K562 (cell line): ENCODE data around the gene ASIC3. TPM values are rescaled to one million over a fixed set of nuclear protein-coding genes. Genes with fewer than 3 reads are reported as not detected.
A peak's percentile ranks its signal among the peaks of the same experiment; 100 is the strongest.

Source experiments
- CBX2 ChIP-seq: fragments of 200-600 bp; sonication (generic); IDR thresholded peaks from one replicate; pipeline ENCODE4 v1.6.1; 2012; ENCODE audit warnings: mild to moderate bottlenecking, low read length, inconsistent platforms; ENCODE audit not compliant: insufficient read depth, poor library complexity, severe bottlenecking
- MCM2 ChIP-seq: fragments of 450-650 bp; IDR thresholded peaks from 2 replicates; pipeline ENCODE4 v1.6.1; 2017; ENCODE audit warnings: low read depth, mild to moderate bottlenecking
- MIER1 ChIP-seq: fragments of 450-650 bp; IDR thresholded peaks from 2 replicates; pipeline ENCODE4 v1.6.1; 2016; ENCODE audit warnings: antibody characterized with exemption, mild to moderate bottlenecking, low read depth
- PTBP1 ChIP-seq: fragments of 200-400 bp; formaldehyde crosslinking; IDR thresholded peaks from 2 replicates; pipeline ENCODE4 v1.6.1; 2017; ENCODE audit warnings: low read depth, low read length
- RBM14 ChIP-seq: fragments of 200-400 bp; formaldehyde crosslinking; IDR thresholded peaks from 2 replicates; pipeline ENCODE4 v1.6.1; 2018; ENCODE audit warnings: low read depth, mild to moderate bottlenecking, low read length, moderate library complexity, borderline replicate concordance; ENCODE audit not compliant: insufficient read depth
- polyA plus RNA-seq, 8 experiments: library from polyadenylated mRNA; depleted of rRNA in 4 of 8; stranded (reverse) in 5 of 8; unstranded in 3 of 8; fragments of >200 nt; fragmentation: Nextera tagmentation in 2 of 8; fragmentation: Illumina TruSeq in 1 of 8; extraction: Ambion mirVana in 2 of 8; extraction: Trizol in 1 of 8; gene quantifications; 2 replicates each; pipeline versions ENCODE4 v1.2.1 to v1.2.3, GENCODE V29; 2011 to 2014; ENCODE audit warnings: inconsistent platforms in 1 of 8, missing spikeins in 1 of 8
- total RNA-seq, 7 experiments: library from RNA; depleted of rRNA in 6 of 7; stranded (reverse); fragments of >200 nt in 6 of 7; fragmentation: Illumina TruSeq in 2 of 7; extraction: Trizol in 2 of 7; gene quantifications; 2 replicates each; pipeline versions ENCODE4 v1.2.1 to v1.2.3, GENCODE V29; 2011 to 2021; ENCODE audit warnings: low replicate concordance in 1 of 7
- TF ChIP-seq, protein P1 (sequence below): sonication (generic); formaldehyde crosslinking; IDR thresholded peaks from 2 replicates; pipeline ENCODE4 v1.8.0; 2023; ENCODE audit warnings: missing genetic modification reagents, mild to moderate bottlenecking, borderline replicate concordance
- TF ChIP-seq, protein P2 (sequence below): fragments of 450-650 bp; IDR thresholded peaks from 2 replicates; pipeline ENCODE4 v1.6.1; 2016; ENCODE audit warnings: antibody characterized with exemption
- TF ChIP-seq, protein P3 (sequence below), 2 experiments: fragments of 450-650 bp in 1 of 2; sonication (generic) in 1 of 2; formaldehyde crosslinking; conservative IDR thresholded peaks; 2 replicates each; pipeline versions ENCODE4 v1.4.0 to v1.8.1; 2020 to 2022; ENCODE audit warnings: mild to moderate bottlenecking in 1 of 2, missing genetic modification reagents in 1 of 2
- TF ChIP-seq, protein P4 (sequence below): sonication (generic); formaldehyde crosslinking; IDR thresholded peaks from 2 replicates; pipeline ENCODE4 v1.9.0; 2022; ENCODE audit warnings: mild to moderate bottlenecking, missing genetic modification reagents

The ASIC3 gene
- total and polyA plus RNA-seq, 9 of the 15 experiments (the other 6 are each of a cell fraction or from before 2014, with no cell fraction given), result 0.11 to 5.0 (median 0.87) TPM

DNA sequence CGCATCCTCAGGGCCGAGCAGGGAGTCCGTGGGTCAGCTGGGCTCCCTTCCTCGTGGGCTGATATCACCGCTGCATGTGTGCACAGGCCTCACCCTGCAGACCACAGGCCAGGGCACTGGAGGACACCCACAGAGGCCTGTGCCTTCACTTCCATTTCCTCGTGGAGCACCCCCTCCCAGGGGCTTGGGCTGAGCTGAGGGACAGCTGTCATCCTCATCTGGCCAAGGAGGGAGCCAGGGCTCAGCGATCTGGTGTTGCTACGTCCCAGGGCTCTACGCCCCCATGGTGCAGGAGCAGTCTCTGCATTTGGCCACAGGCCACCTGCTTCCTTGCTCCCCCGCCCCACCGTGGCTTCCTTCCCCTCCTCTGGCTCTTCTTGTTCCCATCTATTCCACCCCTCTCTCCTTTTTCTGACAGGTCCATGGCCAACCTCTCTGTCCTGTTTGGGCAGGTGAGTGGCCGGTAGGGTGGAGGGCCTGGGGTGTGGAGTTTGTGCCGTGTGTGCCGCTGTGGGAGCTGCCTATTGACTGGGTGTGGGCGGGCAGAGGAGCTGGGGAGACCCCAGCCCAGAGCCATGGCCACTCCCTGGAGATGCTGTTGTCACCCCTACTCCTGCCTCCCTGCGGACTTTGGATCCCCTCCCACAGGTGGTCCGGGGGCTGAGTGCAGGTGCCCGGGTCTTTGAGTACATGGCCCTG lies 8.3 kb upstream of the ASIC3 start (continued):
- TF ChIP-seq, protein P1, sequence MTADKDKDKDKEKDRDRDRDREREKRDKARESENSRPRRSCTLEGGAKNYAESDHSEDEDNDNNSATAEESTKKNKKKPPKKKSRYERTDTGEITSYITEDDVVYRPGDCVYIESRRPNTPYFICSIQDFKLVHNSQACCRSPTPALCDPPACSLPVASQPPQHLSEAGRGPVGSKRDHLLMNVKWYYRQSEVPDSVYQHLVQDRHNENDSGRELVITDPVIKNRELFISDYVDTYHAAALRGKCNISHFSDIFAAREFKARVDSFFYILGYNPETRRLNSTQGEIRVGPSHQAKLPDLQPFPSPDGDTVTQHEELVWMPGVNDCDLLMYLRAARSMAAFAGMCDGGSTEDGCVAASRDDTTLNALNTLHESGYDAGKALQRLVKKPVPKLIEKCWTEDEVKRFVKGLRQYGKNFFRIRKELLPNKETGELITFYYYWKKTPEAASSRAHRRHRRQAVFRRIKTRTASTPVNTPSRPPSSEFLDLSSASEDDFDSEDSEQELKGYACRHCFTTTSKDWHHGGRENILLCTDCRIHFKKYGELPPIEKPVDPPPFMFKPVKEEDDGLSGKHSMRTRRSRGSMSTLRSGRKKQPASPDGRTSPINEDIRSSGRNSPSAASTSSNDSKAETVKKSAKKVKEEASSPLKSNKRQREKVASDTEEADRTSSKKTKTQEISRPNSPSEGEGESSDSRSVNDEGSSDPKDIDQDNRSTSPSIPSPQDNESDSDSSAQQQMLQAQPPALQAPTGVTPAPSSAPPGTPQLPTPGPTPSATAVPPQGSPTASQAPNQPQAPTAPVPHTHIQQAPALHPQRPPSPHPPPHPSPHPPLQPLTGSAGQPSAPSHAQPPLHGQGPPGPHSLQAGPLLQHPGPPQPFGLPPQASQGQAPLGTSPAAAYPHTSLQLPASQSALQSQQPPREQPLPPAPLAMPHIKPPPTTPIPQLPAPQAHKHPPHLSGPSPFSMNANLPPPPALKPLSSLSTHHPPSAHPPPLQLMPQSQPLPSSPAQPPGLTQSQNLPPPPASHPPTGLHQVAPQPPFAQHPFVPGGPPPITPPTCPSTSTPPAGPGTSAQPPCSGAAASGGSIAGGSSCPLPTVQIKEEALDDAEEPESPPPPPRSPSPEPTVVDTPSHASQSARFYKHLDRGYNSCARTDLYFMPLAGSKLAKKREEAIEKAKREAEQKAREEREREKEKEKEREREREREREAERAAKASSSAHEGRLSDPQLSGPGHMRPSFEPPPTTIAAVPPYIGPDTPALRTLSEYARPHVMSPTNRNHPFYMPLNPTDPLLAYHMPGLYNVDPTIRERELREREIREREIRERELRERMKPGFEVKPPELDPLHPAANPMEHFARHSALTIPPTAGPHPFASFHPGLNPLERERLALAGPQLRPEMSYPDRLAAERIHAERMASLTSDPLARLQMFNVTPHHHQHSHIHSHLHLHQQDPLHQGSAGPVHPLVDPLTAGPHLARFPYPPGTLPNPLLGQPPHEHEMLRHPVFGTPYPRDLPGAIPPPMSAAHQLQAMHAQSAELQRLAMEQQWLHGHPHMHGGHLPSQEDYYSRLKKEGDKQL (CRISPR knock-in tag), result peak; percentile 97; the same call in 1 of the 2 replicates
- TF ChIP-seq MIER1, result no peak
- TF ChIP-seq, protein P2, sequence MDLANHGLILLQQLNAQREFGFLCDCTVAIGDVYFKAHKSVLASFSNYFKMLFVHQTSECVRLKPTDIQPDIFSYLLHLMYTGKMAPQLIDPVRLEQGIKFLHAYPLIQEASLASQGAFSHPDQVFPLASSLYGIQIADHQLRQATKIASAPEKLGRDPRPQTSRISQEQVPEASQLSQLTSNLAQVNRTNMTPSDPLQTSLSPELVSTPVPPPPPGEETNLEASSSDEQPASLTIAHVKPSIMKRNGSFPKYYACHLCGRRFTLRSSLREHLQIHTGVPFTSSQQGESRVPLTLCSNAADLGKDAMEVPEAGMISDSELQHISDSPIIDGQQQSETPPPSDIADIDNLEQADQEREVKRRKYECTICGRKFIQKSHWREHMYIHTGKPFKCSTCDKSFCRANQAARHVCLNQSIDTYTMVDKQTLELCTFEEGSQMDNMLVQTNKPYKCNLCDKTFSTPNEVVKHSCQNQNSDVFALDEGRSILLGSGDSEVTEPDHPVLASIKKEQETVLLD, result peak; percentile 10; the same call in 1 of the 2 replicates
- TF ChIP-seq RBM14, result 0 out of 2 replicates have a peak, but pooled peaks have one; percentile 68
- TF ChIP-seq, protein P3, sequence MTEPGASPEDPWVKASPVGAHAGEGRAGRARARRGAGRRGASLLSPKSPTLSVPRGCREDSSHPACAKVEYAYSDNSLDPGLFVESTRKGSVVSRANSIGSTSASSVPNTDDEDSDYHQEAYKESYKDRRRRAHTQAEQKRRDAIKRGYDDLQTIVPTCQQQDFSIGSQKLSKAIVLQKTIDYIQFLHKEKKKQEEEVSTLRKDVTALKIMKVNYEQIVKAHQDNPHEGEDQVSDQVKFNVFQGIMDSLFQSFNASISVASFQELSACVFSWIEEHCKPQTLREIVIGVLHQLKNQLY (CRISPR knock-in tag; conservative IDR thresholded peaks at IDR 0.05), result 0 out of 4 replicates have a peak, but pooled peaks of 1 of the 2 experiments have one; percentile 34
- TF ChIP-seq, protein P4, sequence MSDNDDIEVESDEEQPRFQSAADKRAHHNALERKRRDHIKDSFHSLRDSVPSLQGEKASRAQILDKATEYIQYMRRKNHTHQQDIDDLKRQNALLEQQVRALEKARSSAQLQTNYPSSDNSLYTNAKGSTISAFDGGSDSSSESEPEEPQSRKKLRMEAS (CRISPR knock-in tag), result peak; percentile 54; the same call in 1 of the 2 replicates
- TF ChIP-seq CBX2, result no peak
- no peak for TF ChIP-seq PTBP1
- no peak for TF ChIP-seq MCM2
